GM21360 (cell line): ENCODE results near the gene SUMO2.
"Not testable (repeated sequence)": the region's sequence is repeated elsewhere in the genome, so short reads cannot be mapped to it uniquely, and the experiment has no call there.

Source experiments
- ATAC-seq: cut with Tn5 transposase; IDR thresholded peaks from one replicate; pipeline ENCODE4 v1.9.1; 2021; ENCODE audit warnings: mild to moderate bottlenecking, moderate library complexity; ENCODE audit not compliant: unreplicated experiment

Gene SUMO2

DNA sequence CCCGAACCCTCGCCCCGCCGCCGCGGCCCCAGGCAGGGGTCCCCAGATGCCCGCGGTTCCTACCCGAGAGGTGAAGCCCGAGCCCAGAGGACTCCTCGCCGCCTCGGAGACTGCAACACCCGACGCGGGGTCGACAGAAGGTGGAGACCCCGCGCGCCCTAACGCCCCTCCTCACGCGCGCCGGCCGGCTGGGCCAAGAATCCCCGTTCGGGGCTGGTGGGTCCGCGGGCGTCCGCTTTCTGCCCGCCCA, 515 bp downstream of the SUMO2 start:
- no peak for ATAC-seq

DNA sequence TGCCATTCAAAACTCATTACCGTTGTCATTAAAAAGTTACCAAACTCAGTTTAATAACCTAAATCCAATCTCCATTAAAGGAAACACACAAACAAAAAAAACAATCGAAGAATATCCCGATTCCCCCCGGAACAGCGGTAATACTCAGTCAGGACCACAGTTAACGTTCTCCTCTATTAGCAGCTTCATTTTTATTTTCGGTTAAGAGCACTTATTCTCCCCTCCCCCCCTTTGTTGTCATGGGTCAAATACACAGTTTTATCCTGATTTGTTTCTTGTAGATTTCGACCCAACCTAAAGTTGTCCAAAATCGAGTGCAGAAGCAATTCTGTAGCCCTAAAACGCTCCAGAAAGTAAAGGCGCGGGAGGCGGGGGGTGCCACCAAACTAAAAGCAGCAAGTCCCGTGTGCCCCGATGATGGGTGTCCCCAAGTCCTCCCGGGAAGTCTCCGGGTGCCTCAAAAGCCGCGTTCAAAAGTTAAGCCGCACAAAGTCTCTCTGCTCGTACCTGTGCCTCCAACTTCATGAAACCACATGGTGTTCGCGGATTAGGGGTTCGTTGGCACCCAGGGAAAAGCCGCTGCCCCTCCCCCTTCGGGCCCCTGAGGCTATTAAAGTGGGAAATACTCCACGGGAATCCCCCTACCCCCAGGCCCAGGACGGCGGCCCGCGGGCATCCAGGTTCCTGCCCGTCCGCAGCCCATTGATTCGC, 996 bp downstream of the SUMO2 start:
- ATAC-seq = no peak

DNA sequence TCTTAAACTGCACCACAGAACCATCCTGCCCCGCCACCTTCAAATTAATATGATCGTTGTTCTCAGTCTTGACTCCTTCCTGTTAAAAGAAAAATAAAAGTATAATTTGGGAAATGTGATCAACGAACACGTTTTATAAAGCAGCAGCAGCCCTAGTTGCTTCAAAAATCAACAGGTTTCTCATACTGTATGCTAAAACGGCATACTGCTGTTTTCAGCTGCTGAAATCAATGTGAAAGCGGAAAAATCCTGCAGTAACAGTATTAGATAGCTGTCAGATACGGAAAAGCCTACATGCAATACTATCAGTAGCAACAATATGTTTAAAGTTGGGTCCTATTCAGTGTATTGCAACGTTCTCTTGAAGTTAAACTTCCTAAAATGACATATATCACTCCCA, 1.6 kb downstream of the SUMO2 start:
- ATAC-seq = no peak

GRCh38 chr17:75178453-75178852, 4.3 kb downstream of the SUMO2 start:
- no peak for ATAC-seq

DNA sequence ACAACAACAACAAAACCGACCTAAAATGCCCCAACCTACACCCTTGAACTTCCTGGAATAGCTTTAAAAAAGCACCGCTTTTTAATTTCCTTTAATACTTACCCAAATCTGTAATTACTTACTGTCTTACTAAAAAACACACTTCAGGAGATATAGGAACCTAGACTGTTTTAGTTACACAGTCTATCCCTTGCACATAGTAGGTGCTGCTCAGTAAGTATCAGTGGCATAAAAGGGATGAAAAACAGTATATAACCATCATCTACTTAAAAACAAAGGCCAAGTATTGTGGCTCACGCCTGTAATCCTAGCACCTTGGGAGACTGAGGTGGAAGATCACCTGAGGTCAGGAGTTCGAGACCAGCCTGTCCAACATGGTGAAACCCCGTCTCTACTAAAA, 6.1 kb downstream of the SUMO2 start:
- ATAC-seq = no peak

- no peak for ATAC-seq
Measured at GRCh38 chr17:75174996-75175395, 7.8 kb downstream of the SUMO2 start.

- ATAC-seq = no peak
Measured at GRCh38 chr17:75173526-75173925, 9.2 kb downstream of the SUMO2 start.

DNA sequence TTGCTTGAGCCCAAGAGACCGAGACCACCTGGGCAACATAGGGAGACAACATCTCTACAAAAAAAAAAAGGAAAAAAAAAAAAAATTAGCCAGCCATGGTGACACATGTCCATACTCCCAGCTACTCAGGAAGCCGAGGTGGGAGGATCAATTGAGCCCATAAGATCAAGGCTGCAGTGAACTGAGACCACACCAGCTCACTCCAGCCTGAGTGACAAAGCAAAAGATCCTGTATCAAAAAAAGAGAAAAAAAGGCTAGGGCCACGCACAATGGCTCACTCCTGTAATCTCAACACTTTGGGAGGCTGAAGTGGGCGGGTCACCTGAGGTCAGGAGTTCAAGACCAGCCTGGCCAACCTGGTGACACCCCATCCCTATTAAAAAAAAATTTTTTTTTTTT, 13.8 kb downstream of the SUMO2 start:
- no peak for ATAC-seq

- ATAC-seq = not testable (repeated sequence)
Measured at GRCh38 chr17:75164606-75165005, 18.2 kb downstream of the SUMO2 start.

GRCh38 chr17:75163074-75163473, 19.7 kb downstream of the SUMO2 start:
- ATAC-seq = no peak

DNA sequence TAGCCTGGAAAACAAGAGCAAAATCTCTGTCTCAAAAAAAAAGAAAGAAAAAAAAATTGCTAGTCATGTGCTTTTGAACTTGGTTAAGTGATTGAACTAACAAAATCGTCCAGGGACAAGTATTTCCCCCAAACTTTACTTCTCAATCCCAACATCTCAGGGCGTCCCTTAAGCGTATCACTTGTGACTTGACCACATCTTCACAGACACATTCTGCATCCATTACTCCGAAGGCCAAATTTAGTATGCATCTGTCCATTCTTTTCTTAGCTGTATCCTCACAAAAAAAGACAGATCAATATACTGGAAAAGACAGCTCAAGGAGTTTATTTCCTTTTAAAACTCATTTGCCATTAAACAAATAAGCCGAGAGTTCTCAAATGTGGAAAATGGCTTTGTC, 22.5 kb downstream of the SUMO2 start:
- ATAC-seq = no peak

- ATAC-seq = no peak
Measured at GRCh38 chr17:75159196-75160031, 23.3 kb downstream of the SUMO2 start.

DNA sequence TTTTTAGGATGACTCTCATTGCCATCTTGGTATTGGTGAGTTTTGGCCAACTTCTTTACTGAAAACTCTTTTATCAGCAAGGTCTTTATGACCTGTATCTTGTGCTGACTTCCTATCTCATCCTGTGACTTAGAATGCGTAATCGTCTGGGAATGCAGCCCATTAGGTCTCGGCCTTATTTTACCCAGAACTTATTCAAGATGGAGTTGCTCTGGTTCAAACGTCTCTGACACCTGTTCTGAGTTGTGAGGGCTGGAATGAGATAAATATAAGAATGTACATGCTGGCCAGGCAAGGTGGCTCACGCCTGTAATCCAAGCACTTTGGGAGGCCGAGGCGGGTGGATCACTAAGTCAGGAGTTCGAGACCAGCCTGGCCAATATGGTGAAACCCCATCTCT, 24.3 kb downstream of the SUMO2 start:
- not testable (repeated sequence) for ATAC-seq

- no peak for ATAC-seq
Measured at GRCh38 chr17:75155191-75155601, 27.6 kb downstream of the SUMO2 start.

GRCh38 chr17:75154195-75155106, 28.3 kb downstream of the SUMO2 start, which contains the start of gene JPT1:
TSS of gene JPT1 (minus strand) at chr17:75154512. CDS start at chr17:75154397, 115 bp downstream.
- peak; percentile 89 for ATAC-seq

DNA sequence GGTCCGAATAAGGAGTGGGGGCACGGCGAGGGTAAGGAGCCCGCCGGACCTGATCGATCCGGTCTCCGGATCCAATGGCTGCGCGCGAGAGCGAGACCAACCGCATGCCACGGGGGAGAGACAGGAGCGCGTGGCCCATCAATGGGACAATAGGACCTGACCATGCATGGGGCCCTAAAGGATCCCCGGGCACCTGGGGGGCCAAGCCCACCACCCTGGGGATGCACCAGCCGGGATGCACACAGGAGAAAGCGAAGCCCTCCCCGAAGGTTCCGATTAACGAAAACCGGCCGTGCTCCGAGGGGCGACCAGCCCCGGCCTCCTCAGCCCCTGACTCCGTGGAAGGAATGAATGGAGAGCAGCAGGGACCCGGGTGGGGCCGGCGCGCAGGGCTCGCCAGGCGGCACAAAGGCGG, 29.0 kb downstream of the SUMO2 start:
- peak; percentile 17 for ATAC-seq

GRCh38 chr17:75152922-75153779, 29.6 kb downstream of the SUMO2 start:
- no peak for ATAC-seq

DNA sequence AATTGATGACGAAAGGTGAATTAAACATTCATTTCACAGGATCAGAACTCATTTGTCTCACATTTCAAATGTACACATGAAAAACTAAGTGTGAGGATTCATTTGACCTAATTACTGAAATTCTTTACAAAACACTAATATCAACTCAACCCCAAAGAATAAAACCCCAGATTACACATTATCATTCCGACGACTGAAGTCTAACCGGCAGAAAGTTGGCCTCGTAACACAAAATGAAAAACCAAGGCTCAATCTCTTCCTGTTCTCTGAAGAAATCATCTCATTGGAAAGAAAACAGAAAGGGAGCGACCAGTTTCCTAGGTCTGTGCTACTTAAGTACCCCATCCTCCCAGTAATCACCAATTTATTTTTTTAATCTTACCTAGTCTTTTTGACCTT, 30.2 kb downstream of the SUMO2 start:
- ATAC-seq = no peak

DNA sequence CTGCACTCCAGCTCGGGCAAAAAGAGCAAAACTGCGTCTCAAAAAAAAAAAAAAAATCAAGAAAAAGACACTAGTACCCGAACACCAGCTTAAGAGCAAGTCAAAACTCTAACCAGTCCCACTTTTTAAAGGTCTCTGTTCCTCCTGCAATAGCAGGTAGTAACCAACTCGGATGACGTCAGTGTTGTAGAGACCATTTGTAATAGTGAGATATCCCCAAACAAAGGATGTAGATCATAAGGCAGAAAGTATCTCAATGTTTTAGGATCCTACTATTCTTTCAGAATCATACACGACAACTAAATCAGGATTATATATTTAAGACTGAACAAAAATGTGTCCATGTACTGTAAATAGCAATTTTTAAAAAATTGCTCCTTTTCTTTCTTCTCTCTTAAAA, 30.8 kb downstream of the SUMO2 start:
- no peak for ATAC-seq

GRCh38 chr17:75147878-75148546, 34.7 kb downstream of the SUMO2 start:
- no peak for ATAC-seq
